GM12878 (cell line): ENCODE data around the gene FRMD8. TPM values are rescaled to one million over a fixed set of nuclear protein-coding genes. Genes with fewer than 3 reads are reported as not detected.

Experiments used
- BCL3 ChIP-seq: IDR thresholded peaks from 2 replicates; pipeline ENCODE4 v1.6.1; 2011; ENCODE audit warnings: borderline replicate concordance, low read depth, mild to moderate bottlenecking, moderate library complexity, low read length; ENCODE audit not compliant: insufficient read depth, poor library complexity, severe bottlenecking
- BMI1 ChIP-seq: fragments of 450-650 bp; IDR thresholded peaks from 2 replicates; pipeline ENCODE4 v1.6.1; 2016; ENCODE audit warnings: mild to moderate bottlenecking, moderate library complexity, borderline replicate concordance
- CUX1 ChIP-seq: IDR thresholded peaks from 2 replicates; pipeline ENCODE4 v1.6.1; 2012; ENCODE audit warnings: improper control_type of control experiment, low read depth, low read length; ENCODE audit not compliant: insufficient replicate concordance
- EGR1 ChIP-seq, 2 experiments: IDR thresholded peaks; 1 replicate in 1 of 2; 2 replicates in 1 of 2; pipeline ENCODE4 v1.6.1; 2011 to 2012; ENCODE audit warnings: low read depth in 2 of 2, low read length in 2 of 2, borderline replicate concordance in 1 of 2, mild to moderate bottlenecking in 1 of 2, moderate library complexity in 1 of 2
- JUND ChIP-seq: IDR thresholded peaks from 2 replicates; pipeline ENCODE4 v1.6.1; 2012; ENCODE audit warnings: low read depth, mild to moderate bottlenecking, low read length, improper control_type of control experiment, moderate library complexity
- NFXL1 ChIP-seq: fragments of 450-650 bp; IDR thresholded peaks from 2 replicates; pipeline ENCODE4 v1.6.1; 2017; ENCODE audit warnings: antibody characterized with exemption, mild to moderate bottlenecking, borderline replicate concordance
- PBX3 ChIP-seq: IDR thresholded peaks from 2 replicates; pipeline ENCODE4 v1.6.1; 2011; ENCODE audit warnings: mild to moderate bottlenecking, low read depth, low read length, moderate library complexity; ENCODE audit not compliant: insufficient replicate concordance
- POU2F2 ChIP-seq: IDR thresholded peaks from 3 replicates; pipeline ENCODE4 v1.6.1; 2011; ENCODE audit warnings: low read depth, mild to moderate bottlenecking, low read length, borderline replicate concordance
- RB1 ChIP-seq: fragments of 450-650 bp; formaldehyde crosslinking; IDR thresholded peaks from 2 replicates; pipeline ENCODE4 v1.6.1; 2017; ENCODE audit warnings: mild to moderate bottlenecking, borderline replicate concordance
- SIN3A ChIP-seq: IDR thresholded peaks from 2 replicates; pipeline ENCODE4 v1.6.1; 2012; ENCODE audit warnings: low read depth, low read length, improper control_type of control experiment
- SMAD1 ChIP-seq: fragments of 450-650 bp; IDR thresholded peaks from 2 replicates; pipeline ENCODE4 v1.6.1; 2018; ENCODE audit warnings: mild to moderate bottlenecking, low read depth; ENCODE audit not compliant: partially characterized antibody
- SMAD5 ChIP-seq: IDR thresholded peaks from 2 replicates; pipeline ENCODE4 v1.6.1; 2016; ENCODE audit warnings: antibody characterized with exemption, low read depth
- SPI1 ChIP-seq: IDR thresholded peaks from 2 replicates; pipeline ENCODE4 v1.6.1; 2011; ENCODE audit warnings: low read depth, mild to moderate bottlenecking, low read length, moderate library complexity, borderline replicate concordance; ENCODE audit not compliant: insufficient read depth
- ZBED1 ChIP-seq: IDR thresholded peaks from 2 replicates; pipeline ENCODE4 v1.6.1; 2016; ENCODE audit warnings: borderline replicate concordance
- ZNF217 ChIP-seq: fragments of 450-650 bp; IDR thresholded peaks from 2 replicates; pipeline ENCODE4 v1.6.1; 2017; ENCODE audit warnings: antibody characterized with exemption, mild to moderate bottlenecking
- ZNF24 ChIP-seq: fragments of 450-650 bp; IDR thresholded peaks from 2 replicates; pipeline ENCODE4 v1.6.1; 2017; ENCODE audit warnings: antibody characterized with exemption, mild to moderate bottlenecking
- polyA plus RNA-seq, 11 experiments: library from polyadenylated mRNA; depleted of rRNA in 4 of 11; unstranded in 6 of 11; stranded (reverse) in 5 of 11; fragments of >200 nt; fragmentation: Nextera tagmentation in 4 of 11; fragmentation: Illumina TruSeq in 1 of 11; extraction: Ambion mirVana in 4 of 11; extraction: Trizol in 1 of 11; gene quantifications; 1 replicate in 1 of 11; 2 replicates in 10 of 11; pipeline versions ENCODE4 v1.2.1 to v1.2.3, GENCODE V29; 2011 to 2016; ENCODE audit warnings: inconsistent platforms in 2 of 11, missing spikeins in 2 of 11, low read depth in 1 of 11
- total RNA-seq, 4 experiments: library from RNA; depleted of rRNA in 3 of 4; stranded (reverse); fragments of >200 nt in 3 of 4; fragmentation: Illumina TruSeq in 1 of 4; extraction: Trizol in 1 of 4; gene quantifications; 2 replicates each; pipeline versions ENCODE4 v1.2.1 to v1.2.3, GENCODE V29; 2013 to 2021
- TF ChIP-seq, protein P1 (sequence below): fragments of 450-650 bp; formaldehyde crosslinking; IDR thresholded peaks from 2 replicates; pipeline ENCODE4 v1.4.0; 2020; ENCODE audit warnings: mild to moderate bottlenecking, moderate library complexity

The FRMD8 gene
- total and polyA plus RNA-seq, 10 of the 15 experiments (the other 5 are each of a cell fraction or from before 2014, with no cell fraction given) = 8.3 to 69.4 (median 28.0) TPM

- TF ChIP-seq BMI1 = peak; percentile 24
- TF ChIP-seq, protein P1, sequence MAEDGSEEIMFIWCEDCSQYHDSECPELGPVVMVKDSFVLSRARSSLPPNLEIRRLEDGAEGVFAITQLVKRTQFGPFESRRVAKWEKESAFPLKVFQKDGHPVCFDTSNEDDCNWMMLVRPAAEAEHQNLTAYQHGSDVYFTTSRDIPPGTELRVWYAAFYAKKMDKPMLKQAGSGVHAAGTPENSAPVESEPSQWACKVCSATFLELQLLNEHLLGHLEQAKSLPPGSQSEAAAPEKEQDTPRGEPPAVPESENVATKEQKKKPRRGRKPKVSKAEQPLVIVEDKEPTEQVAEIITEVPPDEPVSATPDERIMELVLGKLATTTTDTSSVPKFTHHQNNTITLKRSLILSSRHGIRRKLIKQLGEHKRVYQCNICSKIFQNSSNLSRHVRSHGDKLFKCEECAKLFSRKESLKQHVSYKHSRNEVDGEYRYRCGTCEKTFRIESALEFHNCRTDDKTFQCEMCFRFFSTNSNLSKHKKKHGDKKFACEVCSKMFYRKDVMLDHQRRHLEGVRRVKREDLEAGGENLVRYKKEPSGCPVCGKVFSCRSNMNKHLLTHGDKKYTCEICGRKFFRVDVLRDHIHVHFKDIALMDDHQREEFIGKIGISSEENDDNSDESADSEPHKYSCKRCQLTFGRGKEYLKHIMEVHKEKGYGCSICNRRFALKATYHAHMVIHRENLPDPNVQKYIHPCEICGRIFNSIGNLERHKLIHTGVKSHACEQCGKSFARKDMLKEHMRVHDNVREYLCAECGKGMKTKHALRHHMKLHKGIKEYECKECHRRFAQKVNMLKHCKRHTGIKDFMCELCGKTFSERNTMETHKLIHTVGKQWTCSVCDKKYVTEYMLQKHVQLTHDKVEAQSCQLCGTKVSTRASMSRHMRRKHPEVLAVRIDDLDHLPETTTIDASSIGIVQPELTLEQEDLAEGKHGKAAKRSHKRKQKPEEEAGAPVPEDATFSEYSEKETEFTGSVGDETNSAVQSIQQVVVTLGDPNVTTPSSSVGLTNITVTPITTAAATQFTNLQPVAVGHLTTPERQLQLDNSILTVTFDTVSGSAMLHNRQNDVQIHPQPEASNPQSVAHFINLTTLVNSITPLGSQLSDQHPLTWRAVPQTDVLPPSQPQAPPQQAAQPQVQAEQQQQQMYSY = peak; percentile 9; the same call in 1 of the 2 replicates
- no peak for TF ChIP-seq CUX1
- TF ChIP-seq ZBED1 = peak; percentile 52; the same call in 1 of the 2 replicates
- TF ChIP-seq ZNF24 = no peak
- no peak for TF ChIP-seq BCL3
- no peak for TF ChIP-seq POU2F2
- 0 out of 2 replicates have a peak, but pooled peaks have one; percentile 9 for TF ChIP-seq SIN3A
- no peak for TF ChIP-seq ZNF217
- no peak for TF ChIP-seq JUND
- peak; percentile 65 for TF ChIP-seq PBX3
- TF ChIP-seq SMAD1 = peak; percentile 34
- TF ChIP-seq RB1 = no peak
- no peak for TF ChIP-seq NFXL1
- TF ChIP-seq SPI1 = no peak
- peak; percentile 26 for TF ChIP-seq SMAD5
- no peak for TF ChIP-seq EGR1 (IDR thresholded peaks at IDR 0.05; ENCODE audit: borderline replicate concordance in 1 of 2, low read depth in 2 of 2, low read length in 2 of 2)
Observed at GRCh38 chr11:65423516-65424204, 37.2 kb downstream of the FRMD8 start (continued).
